Trophoblast cell (in vitro differentiated cells and primary cell): Measurements from ENCODE around the gene PCARE.

ENCODE experiments used
- DNase-seq, 2 donors: peaks; one replicate each; pipeline ENCODE4 v3.0.0-alpha.2; 2016
- H2AFZ ChIP-seq: 2 replicates; pipeline ENCODE4 v1.6.1; 2013; ENCODE audit warnings: low read length, moderate library complexity, mild to moderate bottlenecking; ENCODE audit not compliant: insufficient read depth, poor library complexity
- H2AK5ac ChIP-seq: 2 replicates; pipeline ENCODE4 v1.6.1; 2013; ENCODE audit warnings: mild to moderate bottlenecking, low read length
- H2BK120ac ChIP-seq: 2 replicates; pipeline ENCODE4 v1.6.1; 2013; ENCODE audit warnings: low read length, mild to moderate bottlenecking, moderate library complexity; ENCODE audit not compliant: insufficient read depth, poor library complexity
- H2BK12ac ChIP-seq: 2 replicates; pipeline ENCODE4 v1.6.1; 2013; ENCODE audit warnings: mild to moderate bottlenecking, low read length, moderate library complexity
- H2BK5ac ChIP-seq: 2 replicates; pipeline ENCODE4 v1.6.1; 2013; ENCODE audit warnings: low read length, low read depth, moderate library complexity, mild to moderate bottlenecking; ENCODE audit not compliant: poor library complexity
- H3K14ac ChIP-seq: 2 replicates; pipeline ENCODE4 v1.6.1; 2013; ENCODE audit warnings: mild to moderate bottlenecking, low read length
- H3K18ac ChIP-seq: 2 replicates; pipeline ENCODE4 v1.6.1; 2013; ENCODE audit warnings: mild to moderate bottlenecking, low read length
- H3K23ac ChIP-seq: 2 replicates; pipeline ENCODE4 v1.6.1; 2013; ENCODE audit warnings: low read length
- H3K27ac ChIP-seq: 2 replicates; pipeline ENCODE4 v1.5.1; 2013; ENCODE audit warnings: low read depth, mild to moderate bottlenecking, inconsistent platforms, low read length, moderate library complexity
- H3K27me3 ChIP-seq: 2 replicates; pipeline ENCODE4 v1.6.1; 2013; ENCODE audit warnings: inconsistent platforms, mild to moderate bottlenecking, low read length, moderate library complexity; ENCODE audit not compliant: insufficient read depth
- H3K36me3 ChIP-seq, 2 experiments: 1 replicate in 1 of 2; 2 replicates in 1 of 2; pipeline ENCODE4 v1.6.1; 2013; ENCODE audit warnings: low read length in 2 of 2, mild to moderate bottlenecking in 2 of 2, moderate library complexity in 1 of 2; ENCODE audit not compliant: insufficient read depth in 2 of 2, control insufficient read depth in 1 of 2
- H3K4ac ChIP-seq: 2 replicates; pipeline ENCODE4 v1.6.1; 2013; ENCODE audit warnings: low read depth, mild to moderate bottlenecking, low read length, moderate library complexity
- H3K4me1 ChIP-seq, 2 experiments: 1 replicate in 1 of 2; 2 replicates in 1 of 2; pipeline ENCODE4 v1.6.1; 2013; ENCODE audit warnings: low read length in 2 of 2, mild to moderate bottlenecking in 2 of 2, moderate library complexity in 1 of 2; ENCODE audit not compliant: insufficient read depth in 2 of 2, control insufficient read depth in 1 of 2
- H3K4me2 ChIP-seq: 2 replicates; pipeline ENCODE4 v1.6.1; 2013; ENCODE audit warnings: inconsistent platforms, mild to moderate bottlenecking, low read length, moderate library complexity
- H3K4me3 ChIP-seq: 2 replicates; pipeline ENCODE4 v1.5.1; 2013; ENCODE audit warnings: mild to moderate bottlenecking, low read depth, low read length, inconsistent platforms
- H3K79me1 ChIP-seq: one replicate; pipeline ENCODE4 v1.6.1; 2013; ENCODE audit warnings: low read length
- H3K79me2 ChIP-seq: 2 replicates; pipeline ENCODE4 v1.6.1; 2013; ENCODE audit warnings: low read length, mild to moderate bottlenecking; ENCODE audit not compliant: control insufficient read depth, insufficient read depth, poor library complexity
- H3K9ac ChIP-seq: 2 replicates; pipeline ENCODE4 v1.6.1; 2013; ENCODE audit warnings: mild to moderate bottlenecking, low read length
- H3K9me3 ChIP-seq: 2 replicates; pipeline ENCODE4 v1.6.1; 2013; ENCODE audit warnings: low read depth, mild to moderate bottlenecking, control low read depth, inconsistent platforms, low read length; ENCODE audit not compliant: insufficient read depth
- H4K12ac ChIP-seq: 2 replicates; pipeline ENCODE4 v1.6.1; 2013; ENCODE audit warnings: low read depth, mild to moderate bottlenecking, low read length, moderate library complexity
- H4K8ac ChIP-seq: 2 replicates; pipeline ENCODE4 v1.6.1; 2013; ENCODE audit warnings: low read depth, mild to moderate bottlenecking, low read length, moderate library complexity
- H4K91ac ChIP-seq: one replicate; pipeline ENCODE4 v1.6.1; 2013; ENCODE audit warnings: low read depth, mild to moderate bottlenecking, low read length, moderate library complexity
- WGBS: extraction: QIAGEN DNeasy Blood & Tissue Kit; methylation state at CpG from one replicate; pipeline ENCODE4 v1.1.7; 2013; ENCODE audit warnings: missing lambda C conversion rate; ENCODE audit not compliant: insufficient read length, insufficient coverage; ENCODE audit errors: extremely low coverage; 5-methylcytosine and 5-hydroxymethylcytosine counted together

Gene PCARE

DNA sequence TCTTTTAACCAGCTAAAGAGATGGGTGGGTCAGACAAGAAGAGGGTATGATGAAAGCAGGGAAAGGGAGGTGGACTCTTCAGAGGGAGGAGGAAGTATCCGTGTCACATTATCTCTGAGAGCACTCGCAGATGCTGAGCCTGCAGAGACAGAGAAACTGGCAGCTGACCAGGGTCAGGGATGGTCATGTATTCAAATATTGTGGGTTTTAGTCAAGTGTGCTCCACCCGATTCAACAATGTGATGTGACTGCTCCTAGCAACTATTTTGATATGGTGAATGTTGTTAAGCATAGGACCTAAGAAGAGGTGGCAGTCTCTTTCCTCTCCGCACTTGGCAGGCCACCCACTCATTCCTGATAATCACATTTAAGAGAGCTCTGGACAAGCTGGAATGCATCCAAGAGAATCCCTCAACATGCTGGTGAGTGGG, 39.6 kb upstream of the PCARE start:
- Histone ChIP-seq H3K79me2 (peaks cover 1% of the 10 kb centered on the region), H4K91ac (no peak overlapping the region), H3K79me1 (no peaks in the 10 kb centered on the region), H2BK12ac (no peak overlapping the region), H2AFZ (no peak overlapping the region), H3K23ac (no peak overlapping the region), H3K9me3 (peaks cover 4% of the 10 kb centered on the region), H2AK5ac (no peak overlapping the region), H3K4me2 (no peak overlapping the region), H2BK120ac (no peak overlapping the region), H3K9ac (no peak overlapping the region), H3K4ac (no peak overlapping the region), H2BK5ac (no peak overlapping the region), H4K8ac (no peak overlapping the region), H3K18ac (no peak overlapping the region), H3K27me3 (peaks cover 26% of the 10 kb centered on the region), H3K4me1 (peaks cover 0 to 4% of the 10 kb centered on the region in 2 experiments), H4K12ac (no peak overlapping the region), H3K4me3 (no peak overlapping the region), H3K27ac (no peak overlapping the region), H3K14ac (no peak overlapping the region), H3K36me3 (no peaks in the 10 kb centered on the region)
- WGBS = no CpG with 5 or more reads among the region's 4 CpGs
- peak; percentile 28 to 53 for DNase-seq

- Histone ChIP-seq H2BK5ac (no peak overlapping the region), H3K9ac (no peak overlapping the region), H3K23ac (no peak overlapping the region), H3K4me1 (peaks cover 0 to 4% of the 10 kb centered on the region in 2 experiments), H3K27ac (no peak overlapping the region), H4K8ac (no peak overlapping the region), H3K4ac (no peak overlapping the region), H4K12ac (no peak overlapping the region), H3K4me3 (no peak overlapping the region), H3K79me1 (no peaks in the 10 kb centered on the region), H3K27me3 (peaks cover 26% of the 10 kb centered on the region), H2BK12ac (no peak overlapping the region), H3K4me2 (no peak overlapping the region), H2AFZ (no peak overlapping the region), H3K79me2 (peaks cover 1% of the 10 kb centered on the region), H3K36me3 (no peaks in the 10 kb centered on the region), H3K9me3 (peaks cover 4% of the 10 kb centered on the region), H2BK120ac (no peak overlapping the region), H3K18ac (no peak overlapping the region), H3K14ac (no peak overlapping the region), H4K91ac (no peak overlapping the region), H2AK5ac (no peak overlapping the region)
- DNase-seq = peak; percentile 62 to 81
- WGBS = no CpG with 5 or more reads among the region's 5 CpGs
Observed at GRCh38 chr2:29113027-29113686, 38.8 kb upstream of the PCARE start.

DNA sequence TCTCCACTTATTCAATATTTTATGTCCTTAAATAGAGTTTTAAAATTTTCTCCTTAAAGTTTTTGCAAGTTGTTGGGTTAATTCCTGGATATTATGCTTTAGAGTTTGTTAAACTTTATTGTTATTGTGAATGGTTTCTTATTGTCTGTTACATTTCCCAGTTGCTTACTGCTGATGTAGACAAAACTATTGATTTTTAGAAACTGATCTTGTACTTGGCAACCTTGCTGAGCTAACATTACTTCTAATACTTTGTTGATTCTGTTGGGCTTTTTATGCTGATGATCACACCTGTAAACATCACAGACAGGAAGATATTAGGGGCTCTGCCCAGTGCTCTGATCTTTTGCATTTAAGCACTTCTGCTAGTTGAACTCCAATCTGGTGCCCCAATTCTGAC, 38.1 kb upstream of the PCARE start:
- Histone ChIP-seq H3K18ac (no peak overlapping the region), H3K9ac (no peak overlapping the region), H4K8ac (no peak overlapping the region), H2BK120ac (no peak overlapping the region), H4K12ac (no peak overlapping the region), H3K27me3 (peaks cover 26% of the 10 kb centered on the region), H3K4me2 (no peak overlapping the region), H4K91ac (no peak overlapping the region), H3K4ac (no peak overlapping the region), H3K4me3 (no peak overlapping the region), H2BK5ac (no peak overlapping the region), H2BK12ac (no peak overlapping the region), H2AFZ (no peak overlapping the region), H3K14ac (no peak overlapping the region), H3K79me1 (no peaks in the 10 kb centered on the region), H3K9me3 (peaks cover 4% of the 10 kb centered on the region), H3K36me3 (no peaks in the 10 kb centered on the region), H3K23ac (no peak overlapping the region), H3K79me2 (peaks cover 1% of the 10 kb centered on the region), H3K27ac (no peak overlapping the region), H3K4me1 (peaks cover 0 to 4% of the 10 kb centered on the region in 2 experiments), H2AK5ac (no peak overlapping the region)
- DNase-seq = no peak

GRCh38 chr2:29110916-29111535, 36.7 kb upstream of the PCARE start:
- no peak overlapping the region for H3K4me2 ChIP-seq
- WGBS = no CpG with 5 or more reads among the region's 4 CpGs
- no peak overlapping the region for H3K27ac ChIP-seq

More at GRCh38 chr2:29110916-29111535, 36.7 kb upstream of the PCARE start:
- Histone ChIP-seq H3K9me3 (peaks cover 4% of the 10 kb centered on the region), H3K79me2 (peaks cover 1% of the 10 kb centered on the region), H2AK5ac (no peak overlapping the region), H2AFZ (no peak overlapping the region), H3K4ac (no peak overlapping the region), H3K18ac (no peak overlapping the region), H3K27me3 (peaks cover 20% of the 10 kb centered on the region), H3K9ac (no peak overlapping the region), H4K12ac (no peak overlapping the region), H4K91ac (no peak overlapping the region), H3K4me3 (no peak overlapping the region), H4K8ac (no peak overlapping the region), H3K23ac (no peak overlapping the region), H2BK12ac (no peak overlapping the region), H3K79me1 (no peaks in the 10 kb centered on the region), H2BK120ac (no peak overlapping the region), H2BK5ac (no peak overlapping the region), H3K14ac (no peak overlapping the region), H3K36me3 (no peaks in the 10 kb centered on the region), H3K4me1 (peaks cover 0 to 4% of the 10 kb centered on the region in 2 experiments)
- peak in 1 of 2 donors; percentile 57 for DNase-seq
